Right hindlimb (tissue), 1 donor: ENCODE measurements around the gene AKT3.
"Not testable (repeated sequence)": the region's sequence is repeated elsewhere in the genome, so short reads cannot be mapped to it uniquely, and the experiment has no call there.

Experiments
- DNase-seq: peaks from one replicate; pipeline ENCODE4 v3.0.0-alpha.2; 2018

The AKT3 gene

DNA sequence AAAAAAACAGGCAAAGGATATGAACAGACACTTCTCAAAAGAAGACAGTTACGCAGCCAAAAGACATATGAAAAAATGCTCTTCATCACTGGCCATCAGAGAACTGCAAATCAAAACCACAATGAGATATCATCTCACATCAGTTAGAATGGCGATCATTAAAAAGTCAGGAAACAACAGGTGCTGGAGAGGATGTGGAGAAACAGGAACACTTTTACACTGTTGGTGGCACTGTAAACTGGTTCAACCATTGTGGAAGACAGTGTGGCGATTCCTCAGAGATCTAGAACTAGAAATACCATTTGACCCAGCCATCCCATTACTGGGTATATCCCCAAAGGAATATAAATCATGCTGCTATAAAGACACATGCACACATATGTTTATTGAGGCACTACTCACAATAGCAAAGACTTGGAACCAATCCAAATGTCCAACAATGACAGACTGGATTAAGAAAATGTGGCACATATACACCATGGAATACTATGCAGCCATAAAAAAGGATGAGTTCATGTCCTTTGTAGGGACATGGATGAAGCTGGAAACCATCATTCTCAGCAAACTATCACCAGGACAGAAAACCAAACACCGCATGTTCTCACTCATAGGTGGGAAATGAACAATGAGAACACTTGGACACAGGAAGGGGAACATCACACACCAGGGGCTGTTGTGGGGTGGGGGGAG is 77.5 kb downstream of the AKT3 start:
- not testable (repeated sequence) for DNase-seq

DNA sequence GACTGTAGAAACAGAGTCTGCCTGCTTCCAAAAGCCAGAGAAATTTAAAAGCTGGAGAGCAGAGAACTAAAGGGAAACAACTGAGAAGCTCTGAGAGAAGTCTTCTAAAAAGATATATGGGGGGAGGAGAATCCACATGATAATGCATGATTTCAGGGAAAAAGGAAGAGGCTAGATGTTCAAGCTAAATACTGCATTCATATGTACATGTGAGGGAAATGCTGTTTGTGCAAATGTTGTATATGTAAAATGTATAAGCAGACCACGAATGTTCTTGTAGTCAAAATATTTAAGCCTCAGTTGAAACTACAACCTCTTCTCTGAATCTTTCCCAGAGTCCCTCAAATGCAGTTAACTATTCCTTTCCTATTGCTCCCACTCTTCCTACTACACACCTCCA is 79.2 kb downstream of the AKT3 start:
- DNase-seq = no peak

- no peak for DNase-seq
Observed at GRCh38 chr1:243765676-243766075, 84.4 kb downstream of the AKT3 start.

DNA sequence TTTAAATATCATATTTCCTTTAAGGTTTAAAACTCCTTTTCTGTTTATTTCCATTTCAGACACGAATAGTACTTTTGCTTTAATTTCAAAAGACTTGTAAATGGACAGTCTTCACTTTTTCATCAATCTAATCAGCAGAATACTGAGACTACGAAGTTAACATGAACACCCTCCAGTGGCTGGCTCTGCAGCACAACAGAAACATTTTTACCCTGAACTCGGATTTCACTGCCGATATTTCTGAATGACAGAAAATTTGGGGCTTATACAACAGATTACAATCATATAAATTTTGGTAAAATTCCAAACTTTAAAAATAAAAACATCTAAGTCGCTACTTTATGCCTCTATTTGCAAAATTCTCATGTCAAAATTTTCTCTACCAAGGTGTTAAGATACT is 86.2 kb downstream of the AKT3 start:
- no peak for DNase-seq

- no peak for DNase-seq
Observed at GRCh38 chr1:243758647-243759046, 91.4 kb downstream of the AKT3 start.

GRCh38 chr1:243756529-243756928 is 93.5 kb downstream of the AKT3 start:
- no peak for DNase-seq

- DNase-seq = no peak
Observed at GRCh38 chr1:243754348-243754747, 95.7 kb downstream of the AKT3 start.

DNA sequence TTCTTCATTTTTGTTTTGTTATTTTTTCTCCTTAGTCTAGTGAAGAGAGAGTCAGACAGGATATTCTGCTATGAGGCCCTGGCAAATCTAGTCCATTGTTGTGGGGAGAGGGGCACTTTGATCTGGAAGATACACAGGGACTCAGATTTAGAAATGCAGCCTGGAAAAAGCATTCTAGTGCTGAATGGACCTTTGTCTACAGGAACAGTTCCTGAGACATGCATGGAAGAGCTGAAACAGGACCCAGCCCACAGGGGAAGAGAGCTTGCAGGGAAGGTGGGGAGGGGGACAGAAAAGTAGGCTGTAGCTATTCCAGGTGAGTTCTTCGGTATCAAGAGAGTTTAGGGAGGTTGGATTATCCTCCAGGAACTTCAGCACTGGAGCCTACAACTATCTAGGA is 98.5 kb downstream of the AKT3 start:
- no peak for DNase-seq

- no peak for DNase-seq
Observed at GRCh38 chr1:243748706-243749283, 101.2 kb downstream of the AKT3 start.

DNA sequence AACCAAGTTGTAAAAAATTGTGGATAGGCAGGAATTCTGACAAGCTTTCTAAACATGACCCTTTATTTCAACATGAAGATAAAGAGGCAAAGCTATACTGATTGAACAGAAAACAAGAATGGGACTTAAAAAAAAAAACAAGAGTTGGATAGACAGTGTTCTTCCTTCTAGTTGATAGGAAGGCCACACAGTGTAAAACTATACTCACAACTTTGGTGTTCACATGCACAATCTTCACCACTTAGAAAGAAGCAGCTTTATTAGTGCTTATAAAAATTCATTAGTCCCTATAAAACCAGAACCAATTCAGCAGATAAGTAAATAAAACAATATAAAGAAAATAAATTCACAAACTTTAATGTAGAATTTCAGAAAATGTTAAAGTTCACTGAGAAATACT is 101.8 kb downstream of the AKT3 start:
- no peak for DNase-seq

DNA sequence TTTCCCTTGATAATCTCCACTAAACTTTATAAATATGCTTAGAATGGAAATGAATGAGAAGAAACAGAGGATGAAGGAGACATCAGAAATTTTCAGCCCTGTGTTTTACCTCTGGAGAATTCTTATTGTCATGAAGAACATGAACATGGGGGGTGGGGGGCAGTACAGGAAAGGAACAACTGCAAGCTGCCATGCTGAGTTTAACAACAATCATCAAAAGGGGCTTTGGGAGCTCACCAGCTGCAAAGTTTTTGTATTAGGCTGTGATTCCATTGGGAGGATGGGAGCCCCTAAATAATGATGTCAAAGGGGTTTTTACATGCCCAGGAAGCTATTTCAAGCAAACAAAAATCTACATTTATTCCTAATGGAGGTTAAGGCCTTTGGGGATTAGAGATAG is 103.3 kb downstream of the AKT3 start:
- DNase-seq = no peak

- DNase-seq = no peak
Observed at GRCh38 chr1:243745356-243745755, 104.7 kb downstream of the AKT3 start.

DNA sequence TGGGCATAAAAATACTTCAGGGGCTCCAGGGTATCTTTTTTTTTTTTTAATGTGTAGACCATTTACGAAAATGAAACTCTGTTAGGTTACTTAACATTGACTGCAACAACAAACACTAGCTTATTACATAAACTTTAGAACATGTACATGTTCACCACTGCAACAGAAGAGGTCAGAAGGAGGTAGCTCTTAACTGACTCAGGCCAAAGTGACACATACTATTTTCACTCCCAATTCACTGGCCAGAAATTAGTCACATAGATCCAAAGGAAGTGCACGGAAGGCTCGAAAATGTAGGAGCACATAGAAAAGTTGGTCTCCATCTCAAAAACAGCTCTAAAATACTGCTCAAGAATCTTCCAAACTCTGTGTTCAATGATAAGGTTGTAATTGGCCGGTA is 107.2 kb downstream of the AKT3 start:
- no peak for DNase-seq

- DNase-seq = no peak
Observed at GRCh38 chr1:243740255-243740999, 109.6 kb downstream of the AKT3 start.

DNA sequence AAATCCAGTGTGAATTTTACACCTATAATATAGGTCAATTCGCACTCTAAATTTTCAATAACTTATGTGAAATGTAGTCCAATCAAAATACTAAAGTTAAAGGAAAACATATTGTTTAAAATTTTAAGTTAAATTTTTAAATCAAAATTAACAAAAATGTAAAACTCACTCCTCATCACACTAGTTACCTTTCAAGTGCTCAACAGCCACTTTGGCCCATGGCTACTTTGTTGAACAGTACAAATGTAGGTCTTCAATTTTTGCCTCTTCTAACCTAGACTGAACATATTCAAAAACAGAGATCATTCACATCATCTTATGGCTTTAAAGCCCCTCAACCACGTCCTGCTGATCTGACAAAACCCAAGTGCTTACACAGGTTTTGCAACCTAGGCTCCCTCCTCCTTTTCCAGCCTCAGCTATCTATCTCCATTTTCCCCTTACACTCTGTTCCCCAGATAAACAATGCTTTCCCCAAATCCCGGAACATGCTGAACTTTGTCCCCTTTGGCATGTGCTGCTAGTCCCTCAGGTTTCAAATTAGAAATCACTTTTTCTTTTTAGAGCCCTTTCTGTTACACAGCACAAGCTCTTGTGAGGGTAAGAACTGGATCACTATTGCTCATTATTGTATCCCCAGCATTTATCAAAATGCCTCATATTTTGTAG is 110.6 kb downstream of the AKT3 start:
- no peak for DNase-seq

DNA sequence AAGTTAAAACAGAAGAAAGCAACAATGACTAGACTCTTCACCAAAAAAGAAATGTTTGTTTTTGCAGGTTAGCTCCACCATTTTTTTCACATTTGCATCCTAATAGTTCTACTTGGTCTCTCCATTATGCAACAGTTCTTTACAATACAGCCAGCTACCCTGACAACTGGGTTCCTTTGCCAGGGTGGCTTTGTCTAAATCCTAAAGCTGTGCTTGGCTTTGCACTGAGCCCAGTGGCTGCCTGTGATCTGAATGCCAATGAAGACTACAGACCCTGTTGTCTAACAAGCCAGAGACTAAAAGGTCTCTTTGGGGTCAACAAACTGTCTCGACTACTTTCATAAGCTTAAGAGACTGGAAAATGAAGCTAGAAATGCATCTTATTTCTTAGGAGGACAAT is 112.0 kb downstream of the AKT3 start:
- DNase-seq = no peak

DNA sequence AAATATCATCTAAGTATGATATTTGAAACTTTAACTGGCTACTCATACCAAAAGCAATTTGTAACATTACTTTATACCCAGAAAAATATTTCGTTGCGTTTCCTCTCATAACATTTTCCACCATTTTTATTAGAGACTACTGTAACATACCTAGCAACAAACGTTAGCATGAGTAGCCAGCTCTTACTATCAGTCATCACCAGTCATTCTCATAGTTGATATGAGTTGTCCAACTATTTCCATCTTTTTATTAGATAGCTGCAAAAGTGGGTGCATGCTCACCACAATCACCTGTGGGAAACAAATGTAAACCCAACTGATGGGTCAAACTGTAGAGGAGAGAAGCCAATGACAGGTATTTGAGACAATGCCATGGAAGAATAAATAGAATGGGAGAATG is 114.6 kb downstream of the AKT3 start:
- DNase-seq = no peak

- DNase-seq = no peak
Observed at GRCh38 chr1:243734308-243734695, 115.7 kb downstream of the AKT3 start.

DNA sequence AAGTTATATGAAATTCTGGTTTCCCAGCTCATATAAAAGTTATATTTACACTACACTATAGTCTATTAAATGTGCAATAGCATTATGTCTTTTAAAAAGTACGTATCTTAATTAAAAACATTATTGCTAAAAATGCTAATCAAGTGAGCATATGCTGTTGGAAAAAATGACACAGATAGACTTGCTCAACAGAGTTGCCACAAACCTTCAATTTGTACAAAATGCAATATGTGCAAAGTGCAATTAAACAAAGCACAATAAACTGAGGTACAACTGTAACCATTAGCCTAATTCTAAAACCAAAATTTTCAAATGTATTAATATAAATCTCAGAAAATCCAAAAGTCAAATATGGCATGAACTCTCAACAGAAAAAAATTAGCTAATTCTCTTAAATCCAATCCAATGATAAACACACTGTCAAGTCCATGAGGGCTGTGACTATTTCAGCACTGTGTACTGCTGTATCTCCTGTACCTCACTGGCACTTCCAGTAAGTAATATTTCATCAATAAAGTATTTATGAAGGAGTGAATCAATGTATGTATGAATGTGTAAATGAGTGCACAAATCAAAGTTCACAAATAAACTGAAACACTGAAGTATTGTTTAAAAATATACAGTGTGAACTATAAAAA is 116.3 kb downstream of the AKT3 start:
- DNase-seq = no peak

GRCh38 chr1:243732637-243733036 is 117.4 kb downstream of the AKT3 start:
- DNase-seq = no peak

GRCh38 chr1:243731974-243732625 is 117.9 kb downstream of the AKT3 start:
- DNase-seq = no peak

DNA sequence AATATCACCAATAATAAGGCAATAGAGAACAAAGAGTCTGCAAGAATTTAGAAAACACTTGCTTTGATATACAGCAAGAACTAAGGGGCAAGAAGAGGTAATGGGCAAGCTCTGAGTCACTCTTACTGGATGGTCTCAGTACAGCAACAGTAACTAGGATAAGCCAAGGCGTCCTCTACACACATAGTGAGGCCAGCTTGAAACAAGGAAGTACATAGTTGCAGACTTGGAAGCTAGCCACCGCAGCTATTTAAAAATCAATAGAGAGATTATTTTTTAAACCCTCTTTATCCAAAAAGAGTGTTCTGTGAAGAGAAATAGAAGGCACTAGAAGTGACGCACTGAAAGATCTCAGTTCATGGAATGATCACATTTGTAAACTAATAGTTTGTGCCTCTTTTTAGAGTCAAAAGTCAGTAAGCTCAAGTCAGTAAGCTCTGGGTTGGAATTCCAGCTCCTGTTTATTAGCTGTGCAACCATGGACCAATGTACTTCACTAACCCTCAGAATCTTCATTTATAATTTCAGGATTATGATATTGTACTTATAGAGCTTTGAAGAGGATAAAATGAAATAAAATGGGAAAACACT is 118.6 kb downstream of the AKT3 start:
- no peak for DNase-seq
